ENCODE data around the gene BCL11B.

The BCL11B gene

DNA sequence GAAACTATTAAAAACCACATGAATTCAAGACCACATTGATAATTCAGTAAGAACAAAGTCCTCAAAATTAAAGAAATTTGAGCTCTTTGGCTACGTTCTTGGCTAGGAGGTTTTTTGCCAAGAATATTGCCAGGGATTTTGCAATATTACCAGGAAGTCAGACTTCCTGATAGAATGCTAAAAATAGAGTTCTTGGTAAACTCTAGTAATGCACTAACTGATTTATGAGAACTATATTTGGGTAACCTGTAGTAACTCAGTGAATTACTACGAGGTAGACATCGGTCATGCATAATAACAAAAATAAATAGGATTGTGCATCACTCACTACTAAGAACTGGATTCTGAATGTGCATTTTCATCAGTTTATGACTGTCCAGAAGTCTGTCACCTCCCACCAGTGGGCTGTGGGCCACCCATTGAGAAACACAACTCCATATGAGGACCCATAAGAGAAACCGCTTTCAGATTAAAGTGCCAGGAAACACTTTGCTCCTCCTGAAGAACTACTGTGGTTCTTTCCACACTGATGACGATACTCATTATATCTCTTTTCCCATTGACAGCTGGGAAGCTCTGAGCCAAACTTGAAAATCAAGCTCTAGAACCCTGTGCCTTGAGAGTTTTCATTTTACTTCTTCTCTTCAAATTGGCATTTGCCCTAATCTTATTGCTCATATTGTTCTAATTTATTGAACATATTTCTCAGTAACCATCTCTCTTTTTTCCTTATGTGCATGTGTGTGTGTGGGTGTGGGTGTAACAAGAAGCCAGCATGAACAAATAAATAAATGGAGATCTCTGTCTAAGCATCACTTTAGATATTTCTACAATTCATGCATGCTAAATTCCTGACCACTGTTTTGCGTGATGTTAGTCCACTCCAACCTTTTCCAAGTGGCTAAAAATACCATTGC is 116.6 kb downstream of the BCL11B start:
- peak in 1 of 2 donors; percentile 45 for DNase-seq

DNA sequence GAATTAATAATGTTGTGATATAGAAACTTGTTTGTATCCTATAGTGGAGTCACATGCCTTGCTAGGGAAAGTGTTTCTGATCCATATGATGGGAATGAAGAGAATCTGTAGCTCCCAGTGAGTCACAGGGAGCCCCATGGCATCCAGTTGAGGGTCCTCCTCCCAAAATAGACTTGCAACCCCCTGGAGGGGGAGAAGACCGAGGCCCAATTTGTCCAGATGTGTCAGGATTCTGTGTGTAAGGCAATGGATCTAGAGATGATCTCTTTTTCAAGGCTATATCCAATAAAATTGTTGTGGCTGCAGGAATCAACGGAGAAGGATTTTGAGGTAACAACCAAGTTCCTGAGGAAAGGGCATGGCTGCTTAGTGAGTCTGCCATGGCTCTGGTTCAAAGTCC is 121.8 kb downstream of the BCL11B start:
- no peak for DNase-seq

DNA sequence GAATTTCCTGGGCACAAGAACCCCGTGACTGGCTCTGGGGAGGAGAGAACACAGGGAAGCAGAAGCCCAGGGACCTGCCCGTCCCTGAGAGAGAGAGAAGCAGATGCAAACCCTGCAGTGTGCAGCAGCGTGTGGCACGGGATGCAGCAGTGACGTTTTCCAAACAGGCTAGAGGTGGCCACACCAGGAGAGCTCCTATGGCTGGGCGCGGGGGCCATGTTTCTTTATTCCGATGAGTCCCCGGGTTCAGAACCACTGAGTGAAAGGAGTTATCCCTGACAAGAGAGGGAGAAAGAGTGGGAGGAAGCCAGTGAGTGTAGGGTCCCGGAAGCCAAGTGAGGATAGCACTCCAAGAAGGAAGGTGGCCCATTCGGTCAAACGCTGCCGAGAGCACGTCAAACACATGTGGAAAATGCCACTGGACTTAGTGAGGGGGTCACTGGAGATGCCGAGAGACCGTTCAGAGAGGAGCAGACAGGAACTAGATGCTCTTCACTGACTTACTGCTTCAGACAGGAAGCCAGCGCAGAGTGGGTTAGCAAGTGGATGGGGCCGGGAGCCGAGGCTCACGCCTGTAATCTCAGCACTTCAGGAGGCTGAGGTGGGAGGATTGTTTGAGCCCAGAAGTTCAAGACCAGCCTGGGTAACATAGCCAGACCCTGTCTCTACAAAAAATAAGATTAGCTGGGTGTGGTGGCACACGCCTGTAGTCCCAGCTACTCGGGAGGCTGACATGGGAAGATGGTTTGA is 123.0 kb downstream of the BCL11B start:
- DNase-seq = no peak

DNA sequence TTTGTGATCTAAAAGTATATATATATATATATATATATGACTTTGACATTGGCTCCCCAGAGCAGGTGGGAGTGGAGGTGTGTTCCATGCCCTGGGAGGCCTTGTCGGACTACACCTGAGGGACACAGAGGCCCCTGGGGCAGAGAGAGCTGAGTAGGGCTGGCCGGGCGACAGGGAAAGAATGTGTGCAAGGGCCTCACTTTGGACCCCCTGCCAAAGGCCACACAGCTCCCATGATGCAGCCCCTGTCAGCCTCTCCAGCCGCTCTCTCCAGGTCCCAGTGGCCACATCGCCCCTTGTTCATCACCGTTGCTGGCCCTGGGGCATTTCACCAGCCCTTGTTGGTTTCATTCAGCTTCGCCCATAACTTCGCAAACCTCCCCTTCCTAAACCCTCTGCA is 123.9 kb downstream of the BCL11B start:
- DNase-seq = no peak

DNA sequence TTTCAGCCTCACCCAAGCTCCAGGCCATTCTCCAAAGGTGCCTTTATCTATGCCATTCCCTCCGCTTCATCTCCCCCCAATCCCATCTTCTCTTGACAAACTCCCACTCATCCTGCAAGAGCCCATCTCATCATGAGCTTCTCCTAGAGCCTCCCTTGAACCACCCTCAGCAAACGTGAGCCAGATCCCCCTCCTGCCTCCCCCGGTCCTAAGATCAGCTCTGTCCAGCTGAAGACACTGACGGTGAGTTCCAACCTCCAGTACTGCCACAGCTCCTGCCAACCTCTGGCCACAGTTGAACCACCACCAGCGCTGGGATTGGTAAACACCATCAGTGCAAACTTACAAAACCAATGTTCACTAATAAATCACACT is 124.6 kb downstream of the BCL11B start:
- no peak for DNase-seq

DNA sequence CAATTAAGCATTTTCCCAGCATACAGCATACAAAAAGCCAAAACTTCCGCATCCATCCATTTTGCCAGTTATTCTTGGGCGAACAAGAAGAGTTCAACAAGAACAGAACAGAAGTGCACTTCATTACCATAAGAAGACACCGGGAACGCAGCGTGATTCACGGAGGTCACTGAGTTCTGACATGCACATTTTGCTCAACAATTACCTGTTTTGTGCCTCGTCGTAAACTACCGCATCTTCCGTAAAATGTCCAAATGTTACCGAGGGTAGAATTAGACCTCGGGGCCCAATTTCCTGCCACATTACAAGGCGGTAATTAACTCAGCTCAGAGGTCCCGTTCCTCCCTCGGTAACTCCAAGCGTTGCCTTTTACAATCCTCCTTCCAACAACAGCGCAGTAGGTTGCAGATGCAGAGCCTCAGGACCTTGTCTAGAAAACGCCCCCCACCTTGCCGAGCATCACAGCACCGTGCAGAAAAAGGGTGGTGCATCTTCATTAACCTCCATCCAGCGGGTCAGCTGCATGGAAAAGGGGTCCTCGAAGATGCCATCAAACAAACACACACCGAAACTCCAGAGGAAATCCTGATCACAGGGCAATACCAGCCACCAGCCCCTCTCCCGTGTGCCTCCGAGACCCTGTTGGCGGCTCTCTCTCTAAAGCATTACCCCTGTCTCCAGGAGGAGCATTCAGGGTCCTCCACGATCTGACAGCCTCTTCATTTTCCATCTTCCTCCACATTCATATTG is 125.2 kb downstream of the BCL11B start:
- no peak for DNase-seq

DNA sequence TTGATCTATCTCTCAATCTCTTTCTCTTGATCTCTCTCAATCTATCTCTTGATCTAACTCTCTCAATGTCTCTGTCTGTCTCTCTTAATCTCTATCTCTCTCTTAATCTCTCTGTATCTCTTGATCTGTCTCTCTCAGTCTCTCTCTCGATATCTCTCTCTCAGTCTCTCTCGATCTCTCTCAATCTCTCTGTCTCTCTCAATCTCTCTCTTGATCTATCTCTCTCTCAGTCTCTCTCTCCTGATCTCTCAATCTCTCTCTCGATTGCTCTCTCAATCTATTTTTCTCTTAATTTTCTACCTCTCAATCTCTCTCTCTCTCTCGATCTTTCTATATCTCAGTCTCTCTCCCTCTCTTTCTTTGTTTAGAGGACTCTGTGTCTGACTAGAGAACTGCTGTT is 126.7 kb downstream of the BCL11B start:
- DNase-seq = no peak

DNA sequence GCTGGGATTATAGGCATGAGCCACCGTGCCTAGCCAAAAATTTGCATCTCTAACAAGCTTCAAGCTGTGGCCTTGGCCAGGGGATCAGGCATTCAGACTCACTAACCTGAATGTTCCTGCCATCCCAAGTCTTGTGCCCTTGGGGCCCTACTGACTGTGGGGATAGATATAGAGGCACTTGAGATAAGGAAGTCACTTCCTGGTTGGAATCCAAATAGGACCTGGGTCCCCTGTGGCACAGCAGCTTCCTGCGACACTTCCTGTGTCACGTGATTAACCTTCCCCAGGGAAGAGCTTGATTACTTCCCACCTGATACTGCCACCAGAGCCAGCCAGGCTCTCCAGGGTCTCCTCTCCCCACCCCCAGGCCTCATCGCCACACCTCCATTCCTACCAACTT is 128.2 kb downstream of the BCL11B start:
- DNase-seq = no peak

DNA sequence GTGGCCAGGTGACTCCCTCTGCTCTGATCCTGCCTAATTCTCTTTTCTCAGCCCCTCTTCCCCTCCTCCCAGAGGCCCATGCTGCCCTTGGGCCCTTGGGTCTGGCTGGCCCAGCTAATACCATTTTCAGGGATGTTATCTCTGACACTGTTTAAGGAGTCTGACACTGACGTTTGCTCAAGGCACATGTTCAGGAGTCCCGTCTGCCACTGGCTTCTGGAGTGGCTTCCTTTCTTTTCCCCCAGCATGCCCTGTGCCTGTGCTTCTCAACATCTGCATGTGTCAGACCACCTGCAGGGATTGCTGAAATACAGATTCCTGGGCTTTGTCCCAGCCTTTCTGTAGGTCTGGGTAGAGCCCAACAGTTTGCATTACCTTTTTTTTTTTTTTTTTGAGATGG is 128.9 kb downstream of the BCL11B start:
- DNase-seq = no peak

DNA sequence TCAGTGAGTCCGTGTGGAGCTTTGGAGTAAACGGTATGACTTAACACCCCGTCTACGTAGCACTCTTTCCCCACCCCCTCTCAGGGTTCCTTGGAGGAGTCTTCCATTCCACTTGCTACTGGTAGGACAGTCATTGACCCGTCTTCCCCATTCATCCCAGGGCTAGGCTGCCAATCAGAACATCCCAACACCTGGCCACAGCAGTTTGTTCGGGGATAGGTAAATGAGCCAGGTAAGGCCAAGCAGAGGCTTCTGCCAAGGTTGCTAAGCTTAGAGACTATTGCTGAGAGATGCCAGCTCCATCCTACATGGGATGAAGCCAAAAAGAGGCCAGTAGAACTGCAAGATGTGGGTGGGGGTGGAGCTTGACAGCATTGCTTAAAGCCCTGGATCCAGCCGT is 130.8 kb downstream of the BCL11B start:
- no peak for DNase-seq

DNA sequence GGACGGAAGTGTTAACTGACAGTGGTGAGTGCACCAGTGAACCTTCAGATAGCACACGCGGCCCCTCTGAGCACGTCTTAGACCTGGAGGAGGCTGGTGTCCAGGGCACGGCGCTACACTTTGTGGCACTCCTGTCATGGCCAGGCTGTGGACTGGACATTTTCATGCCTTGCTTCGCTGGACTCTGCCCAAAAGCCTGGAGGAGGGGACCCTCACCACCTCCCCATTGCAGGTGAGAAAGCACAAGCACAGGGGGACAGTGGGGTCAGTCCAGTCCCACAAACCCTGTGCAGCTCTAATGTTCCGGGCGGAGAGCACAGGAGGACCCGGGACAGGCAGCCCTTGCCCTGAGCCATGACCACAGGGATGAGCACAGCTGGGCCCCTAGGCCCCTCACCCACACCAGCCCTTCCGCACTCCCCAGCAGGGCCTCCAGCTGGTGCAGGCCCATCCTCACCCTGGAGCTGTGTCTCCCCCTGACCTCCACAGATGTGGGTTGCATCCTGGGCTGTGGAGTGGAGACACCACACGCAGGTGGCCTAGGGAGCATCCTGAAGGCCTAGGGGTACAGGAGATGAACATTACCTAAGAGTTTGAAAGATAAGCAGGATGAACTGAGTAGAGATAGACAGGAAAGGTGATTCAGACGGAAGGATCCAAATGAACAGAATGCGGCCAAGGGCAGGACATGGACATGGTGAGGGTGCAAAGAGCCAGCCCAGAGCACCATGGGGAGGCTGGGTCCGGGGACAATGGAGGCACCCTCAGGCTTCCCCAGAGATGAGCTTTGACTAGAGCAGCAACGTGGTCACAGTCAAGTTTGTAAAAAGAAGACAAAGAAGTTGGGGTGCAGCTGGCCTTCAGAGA is 132.8 kb downstream of the BCL11B start:
- no peak for DNase-seq

DNA sequence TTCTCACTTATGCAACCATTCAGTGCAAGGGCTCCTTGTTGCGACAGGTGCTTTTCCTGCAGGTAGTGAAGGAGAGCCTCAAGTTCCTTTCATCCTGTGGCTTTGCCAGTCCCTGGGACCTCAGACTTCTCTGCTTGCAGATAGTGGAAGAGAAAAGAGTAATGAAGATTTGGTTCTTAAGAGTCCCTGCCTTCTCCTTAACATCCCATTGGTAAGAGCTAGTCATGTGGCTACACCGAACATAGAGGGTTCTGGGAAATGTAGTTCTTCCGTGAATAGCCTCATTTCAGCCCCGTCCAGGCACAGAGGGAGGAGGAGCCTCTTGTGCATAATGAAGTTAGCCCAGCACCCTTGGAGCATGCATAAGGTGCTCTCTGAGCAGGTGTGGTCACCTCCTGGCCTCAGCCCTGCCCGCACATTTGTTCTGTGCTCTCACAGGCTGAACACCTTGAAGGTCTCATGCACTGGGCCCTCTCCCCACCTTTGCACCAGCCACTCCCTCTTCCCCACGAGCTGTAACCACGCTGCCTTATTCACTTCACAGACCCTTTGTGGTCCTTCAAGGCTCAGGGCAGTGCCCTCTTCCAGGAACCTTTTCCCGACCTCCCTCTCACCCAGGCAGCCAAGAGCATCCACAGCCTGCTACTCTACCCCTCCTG is 134.0 kb downstream of the BCL11B start:
- DNase-seq = no peak

DNA sequence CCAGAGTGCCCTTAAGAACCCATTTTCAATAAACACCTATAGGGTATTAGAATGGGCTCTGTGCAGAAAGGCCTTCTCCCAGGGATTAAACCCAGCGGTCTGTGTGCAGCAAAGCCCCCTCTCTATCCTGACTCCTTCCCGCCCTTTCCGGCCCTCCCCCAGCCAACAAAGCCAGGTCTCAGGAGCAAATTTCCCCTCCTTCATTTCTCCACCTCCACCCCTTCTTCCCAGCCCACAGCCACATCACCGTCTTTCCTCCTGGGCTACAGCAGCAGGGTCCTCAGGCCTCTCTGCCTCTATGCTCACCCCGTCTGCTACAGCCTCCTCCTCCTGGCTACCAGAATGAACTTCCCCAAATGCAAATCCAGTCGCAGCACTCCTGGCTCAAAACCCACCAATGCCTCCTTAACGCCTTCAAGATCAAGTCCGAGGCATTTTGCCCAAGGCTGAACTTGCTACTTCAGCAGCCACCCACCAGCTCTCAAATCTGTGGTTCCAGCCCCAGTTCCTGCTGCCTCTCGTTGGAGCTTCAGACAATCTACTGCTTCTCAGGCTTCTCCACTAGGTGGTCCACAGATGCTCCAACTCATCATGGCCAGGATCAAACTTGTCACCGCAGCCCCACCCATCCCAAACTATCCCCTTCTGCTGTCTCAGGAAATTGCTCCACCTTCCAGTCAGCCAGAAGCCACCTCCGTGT is 134.8 kb downstream of the BCL11B start:
- no peak for DNase-seq

DNA sequence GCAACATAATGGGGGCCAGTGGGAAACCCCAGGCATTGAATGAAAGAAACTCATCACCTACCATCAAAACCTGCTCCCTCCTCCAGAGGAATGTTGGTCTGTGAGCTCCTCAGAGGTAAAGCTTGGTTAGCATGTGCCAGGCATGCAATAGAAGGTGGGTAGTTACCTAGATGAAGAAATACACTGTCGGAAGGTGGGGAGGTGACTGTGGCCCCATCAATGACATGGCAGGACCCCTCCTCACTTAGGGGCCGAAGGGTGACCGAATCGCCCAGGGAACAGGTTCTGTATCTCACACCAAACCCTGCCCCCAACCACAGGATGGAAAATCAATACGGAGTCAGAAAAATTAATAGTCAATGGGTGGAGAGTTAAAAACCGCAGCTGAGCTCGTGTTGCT is 135.6 kb downstream of the BCL11B start:
- no peak for DNase-seq

DNA sequence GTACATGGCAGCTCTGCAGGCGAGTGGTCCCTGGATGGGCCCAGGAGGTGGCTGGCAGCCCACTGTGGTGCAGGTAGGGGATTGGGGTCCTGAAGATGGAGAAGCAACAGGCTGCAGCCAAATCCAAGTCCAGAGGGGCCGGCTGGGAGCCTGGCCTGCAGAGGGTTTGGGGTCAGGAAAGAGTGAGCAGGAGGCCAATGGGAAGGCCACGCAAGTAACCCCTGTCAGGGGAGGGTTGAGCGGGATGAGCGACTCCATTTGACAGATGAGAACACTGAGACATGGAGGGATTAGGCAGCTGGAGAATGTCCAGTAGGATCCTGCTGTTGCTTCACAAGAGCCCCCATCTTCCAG is 136.0 kb downstream of the BCL11B start:
- no peak for DNase-seq

DNA sequence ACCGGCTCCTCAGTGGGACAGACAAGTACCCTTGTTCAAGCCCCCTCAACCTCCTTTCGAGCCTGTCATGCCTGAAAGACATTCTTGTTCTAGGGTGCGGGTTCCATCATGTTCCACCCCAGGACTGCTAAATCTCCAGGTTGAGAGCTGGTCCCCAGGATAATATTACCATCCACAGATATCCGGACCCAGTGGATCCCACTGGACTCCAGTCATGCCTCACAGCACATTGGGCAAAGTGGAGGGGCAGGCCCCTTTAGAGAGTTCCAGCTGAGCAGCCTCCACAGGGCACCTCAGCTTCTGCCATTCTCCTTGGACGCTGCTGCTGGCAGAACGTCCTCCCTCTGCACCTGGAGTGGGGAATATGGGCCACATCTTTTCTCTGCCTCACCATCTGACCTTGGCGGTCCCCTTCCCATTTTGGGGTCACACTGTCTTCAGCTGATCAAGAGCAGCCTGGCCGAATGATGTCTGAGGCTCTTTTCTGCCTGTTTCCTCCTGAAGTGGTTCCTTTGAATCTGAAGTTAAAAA is 137.4 kb downstream of the BCL11B start:
- DNase-seq = no peak

DNA sequence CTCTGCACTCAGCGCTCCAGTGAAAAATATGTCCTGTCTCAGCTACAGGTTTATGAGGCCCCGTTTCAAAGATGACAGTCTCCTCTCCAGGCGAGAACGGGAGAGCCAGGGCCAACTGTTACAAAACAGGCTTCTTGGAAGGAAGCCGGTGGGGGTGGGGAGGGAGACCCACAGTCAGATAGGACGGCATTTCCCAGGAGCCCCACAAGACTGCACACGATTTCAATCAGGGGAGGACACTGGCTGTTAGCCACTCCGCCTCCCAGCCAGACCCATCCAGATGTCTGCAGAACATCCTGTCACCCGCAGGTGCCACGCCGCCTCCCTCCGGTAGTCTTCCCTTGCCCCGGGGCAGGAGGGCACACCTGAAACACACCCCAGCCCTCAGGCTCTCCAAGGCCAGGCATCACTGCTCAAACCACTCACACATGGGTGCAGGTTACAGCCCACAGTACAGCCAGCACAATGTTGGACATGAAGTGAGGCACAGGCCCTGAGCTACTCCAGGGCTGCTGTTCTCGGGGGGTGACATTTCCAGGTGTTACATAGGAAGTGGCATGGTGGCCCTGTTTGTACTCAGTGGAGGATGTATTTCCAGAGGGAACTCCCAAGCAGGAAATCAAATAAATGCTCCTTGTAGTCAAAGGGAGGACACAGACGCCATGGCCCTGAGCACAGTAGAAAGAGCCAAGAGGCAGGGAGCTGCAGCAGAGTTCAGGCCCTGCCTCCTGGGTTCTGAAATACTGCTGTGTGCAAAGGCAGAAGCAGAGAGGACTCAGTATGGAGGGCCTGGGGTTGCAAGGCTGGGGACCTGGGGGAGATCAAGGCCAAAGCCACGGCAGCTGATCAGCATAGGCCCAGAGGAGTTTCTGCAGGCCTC is 138.1 kb downstream of the BCL11B start:
- DNase-seq = no peak

DNA sequence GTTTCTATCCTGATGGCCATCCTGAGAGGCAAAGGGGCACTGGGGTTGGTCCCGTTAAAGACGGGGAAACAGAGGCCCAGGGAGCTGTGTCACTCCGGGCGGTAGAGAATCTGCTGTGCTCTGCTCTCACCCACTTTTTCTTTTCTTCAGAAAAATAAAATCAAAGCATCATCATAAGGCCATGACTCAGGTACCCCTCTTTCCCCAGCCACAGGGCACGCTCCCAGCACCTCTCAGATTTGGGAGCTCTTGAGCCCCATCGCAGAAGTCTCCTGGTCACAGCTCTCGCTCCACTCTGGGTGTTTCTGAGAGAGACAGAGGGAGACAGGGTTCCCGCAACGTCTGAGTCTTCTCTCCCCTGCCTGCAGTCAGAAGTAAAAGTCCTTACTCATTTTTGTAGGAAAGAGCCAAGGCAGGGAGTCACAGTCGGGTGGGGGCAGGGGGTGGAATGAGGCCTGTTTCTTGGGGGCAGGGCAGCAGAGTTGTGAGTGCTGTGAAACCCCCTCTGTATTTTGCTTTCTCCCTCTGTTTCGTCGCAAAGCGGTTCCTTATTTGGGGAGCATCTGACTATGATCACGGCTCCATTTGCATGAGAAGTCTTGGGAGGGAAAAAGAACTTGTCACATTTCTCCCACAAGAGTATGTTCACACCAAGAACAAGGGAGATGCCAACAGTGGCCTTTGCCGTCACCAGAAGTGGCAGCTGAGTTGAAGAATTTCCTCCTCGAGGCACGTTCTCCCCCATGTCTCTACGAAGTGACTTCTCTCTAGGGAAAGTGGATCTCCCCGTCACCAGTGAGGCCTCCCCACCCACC is 139.0 kb downstream of the BCL11B start:
- no peak for DNase-seq
